BLaER1 (cell line): ENCODE data around the gene R3HDML.
"Not testable (repeated sequence)": the region's sequence is repeated elsewhere in the genome, so short reads cannot be mapped to it uniquely, and the experiment has no call there.

Experiments used
- H3K27ac ChIP-seq: shearing (Covaris generic); formaldehyde crosslinking; 2 replicates; pipeline ENCODE4 v1.8.1; 2022
- H3K27me3 ChIP-seq: shearing (Covaris generic); formaldehyde crosslinking; 2 replicates; pipeline ENCODE4 v1.8.1; 2022
- H3K36me3 ChIP-seq: shearing (Covaris generic); formaldehyde crosslinking; 2 replicates; pipeline ENCODE4 v1.8.1; 2022
- H3K4me1 ChIP-seq: shearing (Covaris generic); formaldehyde crosslinking; 2 replicates; pipeline ENCODE4 v1.8.1; 2022
- H3K4me2 ChIP-seq: shearing (Covaris generic); formaldehyde crosslinking; 2 replicates; pipeline ENCODE4 v1.8.1; 2022
- H3K4me3 ChIP-seq: shearing (Covaris generic); formaldehyde crosslinking; 2 replicates; pipeline ENCODE4 v1.8.1; 2022
- H3K9ac ChIP-seq: shearing (Covaris generic); formaldehyde crosslinking; 2 replicates; pipeline ENCODE4 v1.8.1; 2022
- H3K9me3 ChIP-seq: shearing (Covaris generic); formaldehyde crosslinking; 2 replicates; pipeline ENCODE4 v1.8.1; 2022
- H4K20me1 ChIP-seq: shearing (Covaris generic); formaldehyde crosslinking; 2 replicates; pipeline ENCODE4 v1.8.1; 2022
- Cebpa-rat ChIP-seq: shearing (Covaris generic); IDR thresholded peaks from 2 replicates; pipeline ENCODE4 v1.8.1; 2022

The R3HDML gene

DNA sequence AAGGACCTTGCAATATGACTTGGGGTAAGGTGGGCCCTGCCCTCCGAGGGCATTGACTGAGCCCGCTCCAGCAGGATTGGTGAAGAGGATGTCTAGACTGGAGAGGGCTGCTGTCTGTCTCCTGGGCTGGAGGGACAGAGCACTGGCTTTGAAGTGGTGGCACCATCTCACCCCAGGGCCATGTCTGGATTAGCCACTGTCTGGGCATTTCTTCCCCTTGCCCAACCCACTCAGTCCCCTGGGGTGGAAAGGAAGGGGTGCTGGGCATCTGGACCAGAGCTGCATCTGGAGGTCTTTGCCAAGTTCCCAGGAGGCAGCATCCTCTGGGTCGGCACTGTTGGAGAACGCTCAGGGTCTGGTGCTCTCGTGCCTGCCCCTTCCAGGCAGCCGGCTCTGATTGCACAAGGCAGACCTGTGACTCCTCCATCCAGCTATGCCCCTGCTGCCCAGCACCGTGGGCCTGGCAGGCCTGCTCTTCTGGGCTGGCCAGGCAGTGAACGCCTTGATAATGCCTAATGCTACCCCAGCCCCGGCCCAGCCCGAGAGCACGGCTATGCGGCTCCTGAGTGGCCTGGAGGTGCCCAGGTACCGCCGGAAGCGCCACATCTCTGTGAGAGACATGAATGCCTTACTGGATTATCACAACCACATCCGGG is at the start of gene R3HDML:
TSS of gene R3HDML (plus strand) at position 319 of the 656 bp plus-strand sequence. CDS start at position 434, 115 bp downstream.
- no peak within 1 kb of the TSS for H3K4me2 ChIP-seq
- H3K9ac ChIP-seq, result no peak within 1 kb of the TSS
- H3K36me3 ChIP-seq, result no peaks in the 10 kb centered on the region
- no peak within 1 kb of the TSS for H3K4me3 ChIP-seq
- no peaks in the 10 kb centered on the region for H3K9me3 ChIP-seq
- H3K27ac ChIP-seq, result no peak within 1 kb of the TSS
- no peaks in the 10 kb centered on the region for H3K4me1 ChIP-seq
- no peak for TF ChIP-seq Cebpa-rat
- no peaks in the 10 kb centered on the region for H4K20me1 ChIP-seq
- no peaks in the 10 kb centered on the region for H3K27me3 ChIP-seq

GRCh38 chr20:44287272-44288097 is 49.4 kb upstream of the R3HDML start:
- Histone ChIP-seq H3K4me2 (no peak overlapping the region), H3K27ac (no peak overlapping the region), H3K4me1 (no peaks in the 10 kb centered on the region), H3K9ac (no peak overlapping the region), H3K36me3 (peaks cover 11% of the 10 kb centered on the region; the same call in 1 of the 2 replicates), H3K9me3 (peaks cover 15% of the 10 kb centered on the region), H4K20me1 (no peaks in the 10 kb centered on the region), H3K27me3 (no peaks in the 10 kb centered on the region), H3K4me3 (no peak overlapping the region)
- TF ChIP-seq Cebpa-rat, result no peak

- no peak for TF ChIP-seq Cebpa-rat
- Histone ChIP-seq H3K36me3 (peaks cover 11% of the 10 kb centered on the region; the same call in 1 of the 2 replicates), H3K4me1 (no peaks in the 10 kb centered on the region), H3K9ac (no peak overlapping the region), H3K27ac (no peak overlapping the region), H3K4me2 (no peak overlapping the region), H4K20me1 (no peaks in the 10 kb centered on the region), H3K9me3 (peaks cover 15% of the 10 kb centered on the region), H3K27me3 (no peaks in the 10 kb centered on the region), H3K4me3 (no peak overlapping the region)
Measured at GRCh38 chr20:44288252-44288651, 48.6 kb upstream of the R3HDML start.

- H3K4me3 ChIP-seq, result no peak overlapping the region
- no peaks in the 10 kb centered on the region for H3K27me3 ChIP-seq
- peaks cover 11% of the 10 kb centered on the region; the same call in 1 of the 2 replicates for H3K36me3 ChIP-seq
- no peak overlapping the region for H3K4me2 ChIP-seq
- H3K9ac ChIP-seq, result no peak overlapping the region
- H3K27ac ChIP-seq, result no peak overlapping the region
- no peaks in the 10 kb centered on the region for H3K4me1 ChIP-seq
- TF ChIP-seq Cebpa-rat, result no peak
- no peaks in the 10 kb centered on the region for H4K20me1 ChIP-seq
- H3K9me3 ChIP-seq, result peaks cover 15% of the 10 kb centered on the region
Measured at GRCh38 chr20:44291754-44292153, 45.1 kb upstream of the R3HDML start.

- Histone ChIP-seq H3K9ac (no peak overlapping the region), H3K27me3 (no peaks in the 10 kb centered on the region), H3K27ac (no peak overlapping the region), H3K4me2 (no peak overlapping the region), H3K4me1 (no peaks in the 10 kb centered on the region), H3K36me3 (no peaks in the 10 kb centered on the region), H3K9me3 (no peaks in the 10 kb centered on the region), H3K4me3 (no peak overlapping the region), H4K20me1 (0 out of 2 replicates have a peak, but pooled peaks cover 7% of the 10 kb centered on the region)
- TF ChIP-seq Cebpa-rat, result no peak
Measured at GRCh38 chr20:44296011-44296410, 40.8 kb upstream of the R3HDML start.

- no peak for TF ChIP-seq Cebpa-rat
- no peaks in the 10 kb centered on the region for H3K4me1 ChIP-seq
- H3K4me3 ChIP-seq, result no peak overlapping the region
- H3K36me3 ChIP-seq, result no peaks in the 10 kb centered on the region
- no peaks in the 10 kb centered on the region for H3K27me3 ChIP-seq
- H3K9ac ChIP-seq, result no peak overlapping the region
- H4K20me1 ChIP-seq, result 0 out of 2 replicates have a peak, but pooled peaks cover 17% of the 10 kb centered on the region
- no peak overlapping the region for H3K4me2 ChIP-seq
- H3K9me3 ChIP-seq, result no peaks in the 10 kb centered on the region
- no peak overlapping the region for H3K27ac ChIP-seq
Measured at GRCh38 chr20:44297721-44298120, 39.1 kb upstream of the R3HDML start.

GRCh38 chr20:44299011-44299535 is 37.8 kb upstream of the R3HDML start:
- H3K9me3 ChIP-seq, H3K36me3 ChIP-seq, H3K9ac ChIP-seq, H3K4me2 ChIP-seq, H3K27me3 ChIP-seq, H3K4me1 ChIP-seq, H3K27ac ChIP-seq, H3K4me3 ChIP-seq: not testable (repeated sequence)
- 0 out of 2 replicates have a peak, but pooled peaks cover 26% of the 10 kb centered on the region for H4K20me1 ChIP-seq

DNA sequence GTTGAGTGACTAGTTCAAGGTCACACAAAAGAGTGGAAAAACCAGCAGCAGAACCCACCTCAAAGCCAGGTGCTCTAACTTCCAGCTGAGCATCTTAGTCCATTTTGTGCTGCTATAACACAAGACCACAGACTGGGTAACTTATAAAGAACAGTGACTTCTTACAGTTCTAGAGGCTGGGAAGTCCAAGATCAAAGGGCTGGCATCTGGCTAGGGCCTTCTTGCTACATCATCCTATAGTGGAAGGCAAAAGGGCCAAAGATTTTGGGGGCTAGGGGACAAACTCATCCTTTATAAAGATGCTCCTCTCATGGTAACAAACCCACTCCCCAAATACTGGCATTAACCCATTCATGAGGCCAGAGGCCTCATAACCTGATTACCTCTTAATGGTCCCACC is 35.6 kb upstream of the R3HDML start:
- no peak overlapping the region for H3K4me3 ChIP-seq
- H3K9ac ChIP-seq, result no peak overlapping the region
- H3K27ac ChIP-seq, result no peak overlapping the region
- H4K20me1 ChIP-seq, result peaks cover 37% of the 10 kb centered on the region; the same call in 1 of the 2 replicates
- H3K36me3 ChIP-seq, result 0 out of 2 replicates have a peak, but pooled peaks cover 4% of the 10 kb centered on the region
- no peak for TF ChIP-seq Cebpa-rat
- no peaks in the 10 kb centered on the region for H3K4me1 ChIP-seq
- H3K27me3 ChIP-seq, result no peaks in the 10 kb centered on the region
- H3K4me2 ChIP-seq, result no peak overlapping the region
- H3K9me3 ChIP-seq, result no peaks in the 10 kb centered on the region

DNA sequence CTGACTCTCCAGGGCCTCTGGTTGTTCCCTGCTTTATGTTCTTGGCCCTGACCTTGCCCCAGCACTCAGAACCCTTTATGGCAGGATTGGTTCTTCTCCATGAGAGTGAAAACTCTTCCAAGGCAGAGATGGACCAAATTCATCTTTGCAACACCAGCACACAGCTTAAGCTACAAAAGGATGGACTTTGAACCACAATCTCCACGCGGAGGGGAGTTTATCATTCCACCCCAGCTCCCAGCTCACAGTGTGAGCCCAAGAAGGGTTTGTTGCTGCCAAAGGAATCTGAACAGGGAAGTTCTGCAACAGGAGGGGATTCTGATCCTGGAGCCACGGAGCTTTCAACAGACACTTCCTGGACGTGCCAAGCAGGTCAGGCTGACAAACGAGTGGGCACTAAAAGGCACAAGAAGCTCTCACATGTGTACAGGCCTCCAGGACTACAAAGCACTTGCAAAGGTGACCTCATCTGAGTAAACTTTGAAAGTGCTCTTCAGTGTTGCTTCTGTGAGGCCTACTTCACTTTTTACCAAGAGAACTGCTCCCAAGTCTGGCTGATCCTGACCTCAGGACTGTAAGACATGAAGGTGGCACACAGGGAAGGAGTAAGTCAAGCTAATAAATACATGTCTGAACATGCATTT is 34.7 kb upstream of the R3HDML start:
- H3K4me2 ChIP-seq, result no peak overlapping the region
- no peaks in the 10 kb centered on the region for H3K4me1 ChIP-seq
- H3K9ac ChIP-seq, result no peak overlapping the region
- no peaks in the 10 kb centered on the region for H3K27me3 ChIP-seq
- H4K20me1 ChIP-seq, result peaks cover 37% of the 10 kb centered on the region; the same call in 1 of the 2 replicates
- H3K36me3 ChIP-seq, result peaks cover 12% of the 10 kb centered on the region; the same call in 1 of the 2 replicates
- H3K4me3 ChIP-seq, result no peak overlapping the region
- no peak for TF ChIP-seq Cebpa-rat
- no peak overlapping the region for H3K27ac ChIP-seq
- H3K9me3 ChIP-seq, result no peaks in the 10 kb centered on the region
